NCI-H1694 treated with DMSO at 0.1 percent for 48 hours (cell line): ENCODE measurements around the gene IL22RA2.
"Not testable (repeated sequence)": the region's sequence is repeated elsewhere in the genome, so short reads cannot be mapped to it uniquely, and the experiment has no call there.

ENCODE experiments used
- DNase-seq: peaks from one replicate; lab custom pipeline; 2025; lab: John Stamatoyannopoulos, UW

The IL22RA2 gene

GRCh38 chr6:137121401-137121997 is 51.9 kb downstream of the IL22RA2 start:
- DNase-seq, result no peak

GRCh38 chr6:137120748-137121147 is 52.7 kb downstream of the IL22RA2 start:
- DNase-seq, result no peak

- DNase-seq, result no peak
These were observed 54.0 kb downstream of the IL22RA2 start for GRCh38 chr6:137119196-137120104.

GRCh38 chr6:137117581-137117980 is 55.9 kb downstream of the IL22RA2 start:
- no peak for DNase-seq

- no peak for DNase-seq
These were observed 56.6 kb downstream of the IL22RA2 start for GRCh38 chr6:137116807-137117206.

GRCh38 chr6:137115658-137116057 is 57.8 kb downstream of the IL22RA2 start:
- DNase-seq, result no peak

GRCh38 chr6:137112067-137112355 is 61.4 kb downstream of the IL22RA2 start:
- no peak for DNase-seq

GRCh38 chr6:137111296-137112066 is 62.0 kb downstream of the IL22RA2 start:
- DNase-seq, result no peak

GRCh38 chr6:137107767-137108105 is 65.7 kb downstream of the IL22RA2 start:
- DNase-seq, result no peak

GRCh38 chr6:137107047-137107766 is 66.2 kb downstream of the IL22RA2 start:
- not testable (repeated sequence) for DNase-seq

GRCh38 chr6:137106183-137106582 is 67.3 kb downstream of the IL22RA2 start:
- no peak for DNase-seq

- no peak for DNase-seq
These were observed 68.1 kb downstream of the IL22RA2 start for GRCh38 chr6:137105375-137105774.

- DNase-seq, result no peak
These were observed 68.5 kb downstream of the IL22RA2 start for GRCh38 chr6:137104926-137105325.

- DNase-seq, result no peak
These were observed 70.5 kb downstream of the IL22RA2 start for GRCh38 chr6:137102851-137103492.

GRCh38 chr6:137102050-137102848 is 71.2 kb downstream of the IL22RA2 start:
- no peak for DNase-seq

- DNase-seq, result no peak
These were observed 73.6 kb downstream of the IL22RA2 start for GRCh38 chr6:137099689-137100403.

- DNase-seq, result no peak
These were observed 75.9 kb downstream of the IL22RA2 start for GRCh38 chr6:137097526-137097925.

- no peak for DNase-seq
These were observed 76.4 kb downstream of the IL22RA2 start for GRCh38 chr6:137097057-137097456.

- peak; percentile 27 for DNase-seq
These were observed 77.7 kb downstream of the IL22RA2 start for GRCh38 chr6:137095651-137096238.

GRCh38 chr6:137095093-137095492 is 78.4 kb downstream of the IL22RA2 start:
- DNase-seq, result no peak
